GM23338 (cell line): Measurements from ENCODE around the gene LZIC. TPM values are rescaled to one million over a fixed set of nuclear protein-coding genes. Genes with fewer than 3 reads are reported as not detected.

ENCODE experiments used
- ATAC-seq: fragments of 200-7000 bp; cut with Tn5 transposase; 3 replicates; pipeline ENCODE4 v1.9.1; 2020
- DNase-seq: peaks from one replicate; pipeline ENCODE4 v3.0.0-alpha.2; 2015; ENCODE audit warnings: low spot score
- H2AFZ ChIP-seq: fragments of 200-600 bp; sonication (generic); 2 replicates; pipeline ENCODE4 v1.8.0; 2016; ENCODE audit warnings: antibody characterized with exemption, mild to moderate bottlenecking, moderate library complexity
- H3F3A ChIP-seq: fragments of 200-600 bp; sonication (generic); replicated peaks from 2 replicates; pipeline ENCODE4 v1.8.0; 2017; ENCODE audit warnings: antibody characterized with exemption, mixed run types, low read depth
- H3K27ac ChIP-seq: fragments of 200-600 bp; sonication (generic); 2 replicates; pipeline ENCODE4 v1.6.1; 2016; ENCODE audit warnings: low read depth
- H3K27me3 ChIP-seq: fragments of 200-600 bp; sonication (generic); 2 replicates; pipeline ENCODE4 v1.8.0; 2016; ENCODE audit warnings: mild to moderate bottlenecking, mixed run types, moderate library complexity; ENCODE audit not compliant: insufficient read depth
- H3K36me3 ChIP-seq: fragments of 200-600 bp; sonication (generic); 2 replicates; pipeline ENCODE4 v1.8.0; 2016; ENCODE audit warnings: mild to moderate bottlenecking; ENCODE audit not compliant: insufficient read depth
- H3K4me1 ChIP-seq: fragments of 200-600 bp; sonication (generic); 2 replicates; pipeline ENCODE4 v1.8.0; 2016; ENCODE audit warnings: mild to moderate bottlenecking, moderate library complexity; ENCODE audit not compliant: insufficient read depth
- H3K4me2 ChIP-seq: fragments of 200-600 bp; sonication (generic); 2 replicates; pipeline ENCODE4 v1.7.1; 2017; ENCODE audit warnings: mixed run types
- H3K4me3 ChIP-seq: fragments of 200-600 bp; sonication (generic); 2 replicates; pipeline ENCODE4 v1.6.1; 2016; ENCODE audit warnings: mixed run types
- H3K79me2 ChIP-seq: fragments of 200-600 bp; sonication (generic); replicated peaks from 2 replicates; pipeline ENCODE4 v1.8.0; 2017; ENCODE audit warnings: mild to moderate bottlenecking; ENCODE audit not compliant: insufficient read depth
- H3K9me2 ChIP-seq: fragments of 200-600 bp; sonication (generic); 2 replicates; pipeline ENCODE4 v1.8.0; 2017; ENCODE audit not compliant: insufficient read depth
- H4K20me1 ChIP-seq: fragments of 200-600 bp; sonication (generic); replicated peaks from 2 replicates; pipeline ENCODE4 v1.8.0; 2017; ENCODE audit warnings: mild to moderate bottlenecking; ENCODE audit not compliant: insufficient read depth
- H3K27ac Mint-ChIP-seq: 2 replicates; pipeline ENCODE4 v1.8.0; 2020; ENCODE audit warnings: inconsistent platforms, mild to moderate bottlenecking, moderate library complexity, mixed read lengths
- H3K27me3 Mint-ChIP-seq: 3 replicates; pipeline ENCODE4 v1.8.0; 2022; ENCODE audit warnings: low read depth, mild to moderate bottlenecking, moderate library complexity, mixed read lengths, inconsistent platforms; ENCODE audit not compliant: insufficient read depth, poor library complexity
- H3K36me3 Mint-ChIP-seq: 3 replicates; pipeline ENCODE4 v1.8.0; 2021; ENCODE audit warnings: low read depth, mild to moderate bottlenecking, inconsistent platforms, moderate library complexity, mixed read lengths
- H3K4me1 Mint-ChIP-seq: 3 replicates; pipeline ENCODE4 v1.8.0; 2020; ENCODE audit warnings: mild to moderate bottlenecking, inconsistent platforms, mixed read lengths
- H3K4me3 Mint-ChIP-seq: 3 replicates; pipeline ENCODE4 v1.8.0; 2021; ENCODE audit warnings: moderate library complexity, mild to moderate bottlenecking, inconsistent platforms, mixed read lengths
- H3K9me3 Mint-ChIP-seq: 3 replicates; pipeline ENCODE4 v1.8.0; 2020; ENCODE audit warnings: moderate library complexity, mild to moderate bottlenecking, inconsistent platforms, mixed read lengths
- CREB1 ChIP-seq: fragments of 250-450 bp; sonication (Bioruptor Pico); IDR thresholded peaks from 2 replicates; pipeline ENCODE4 v1.5.0; 2020; ENCODE audit warnings: low read depth, mild to moderate bottlenecking, moderate library complexity
- EZH2 ChIP-seq: fragments of 200-600 bp; sonication (generic); IDR thresholded peaks from one replicate; pipeline ENCODE4 v1.8.0; 2017; ENCODE audit warnings: antibody characterized with exemption, mild to moderate bottlenecking, low read depth; ENCODE audit not compliant: unreplicated experiment
- JUNB ChIP-seq: IDR thresholded peaks from one replicate; pipeline ENCODE4 v1.6.1; 2016; ENCODE audit warnings: antibody characterized with exemption; ENCODE audit not compliant: unreplicated experiment
- POLR2AphosphoS5 ChIP-seq: IDR thresholded peaks from 2 replicates; pipeline ENCODE4 v1.6.1; 2016; ENCODE audit warnings: antibody characterized with exemption, low read depth
- STAT1 ChIP-seq: IDR thresholded peaks from one replicate; pipeline ENCODE4 v1.6.1; 2016; ENCODE audit warnings: antibody characterized with exemption; ENCODE audit not compliant: unreplicated experiment
- ZNF114 ChIP-seq: fragments of 250-450 bp; sonication (Bioruptor Pico); IDR thresholded peaks from 2 replicates; pipeline ENCODE4 v1.5.0; 2020; ENCODE audit warnings: mild to moderate bottlenecking, moderate library complexity
- ZNF331 ChIP-seq: fragments of 250-450 bp; sonication (Bioruptor Pico); IDR thresholded peaks from 2 replicates; pipeline ENCODE4 v1.5.0; 2020; ENCODE audit warnings: low read depth, mild to moderate bottlenecking, moderate library complexity
- polyA plus RNA-seq: library from polyadenylated mRNA; unstranded; fragments of >200 nt; fragmentation: Nextera tagmentation; extraction: Ambion mirVana; gene quantifications from 2 replicates; pipeline ENCODE4 v1.2.1, GENCODE V29; 2016
- total RNA-seq: library from RNA; depleted of rRNA; stranded (reverse); fragments of >200 nt; shearing (Covaris generic); gene quantifications from 2 replicates; pipeline ENCODE4 v1.2.3, GENCODE V29; 2014
- TF ChIP-seq, protein P1 (sequence below): fragments of 250-450 bp; sonication (Bioruptor Pico); IDR thresholded peaks from 2 replicates; pipeline ENCODE4 v1.5.0; 2020; ENCODE audit warnings: mild to moderate bottlenecking, moderate library complexity
- TF ChIP-seq, protein P2 (sequence below): IDR thresholded peaks from one replicate; pipeline ENCODE4 v1.6.1; 2018; ENCODE audit warnings: antibody characterized with exemption; ENCODE audit not compliant: unreplicated experiment

The LZIC gene
- total and polyA plus RNA-seq, 2 experiments from 2014 or later, result 19.4 to 23.5 TPM

DNA sequence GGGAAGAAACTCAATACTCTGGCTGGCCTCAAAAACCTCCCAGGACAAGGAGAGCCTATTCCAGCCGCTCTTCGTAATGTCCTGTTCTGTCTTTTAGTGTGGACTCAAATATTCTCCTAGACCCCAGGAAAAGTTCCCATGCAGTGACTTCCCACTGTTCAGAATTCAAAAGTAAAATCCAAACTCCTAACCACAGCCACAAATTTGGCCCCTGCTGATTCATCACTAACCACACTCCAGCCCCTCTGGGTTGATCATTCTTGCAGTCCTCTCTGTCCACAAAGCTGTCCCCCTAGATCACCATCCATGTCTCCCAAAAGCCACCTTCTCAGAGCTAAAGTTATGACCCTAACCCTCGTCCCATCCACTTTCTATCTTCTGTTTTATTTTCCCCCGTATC lies 38.2 kb downstream of the LZIC start (continued):
- TF ChIP-seq, protein P1, sequence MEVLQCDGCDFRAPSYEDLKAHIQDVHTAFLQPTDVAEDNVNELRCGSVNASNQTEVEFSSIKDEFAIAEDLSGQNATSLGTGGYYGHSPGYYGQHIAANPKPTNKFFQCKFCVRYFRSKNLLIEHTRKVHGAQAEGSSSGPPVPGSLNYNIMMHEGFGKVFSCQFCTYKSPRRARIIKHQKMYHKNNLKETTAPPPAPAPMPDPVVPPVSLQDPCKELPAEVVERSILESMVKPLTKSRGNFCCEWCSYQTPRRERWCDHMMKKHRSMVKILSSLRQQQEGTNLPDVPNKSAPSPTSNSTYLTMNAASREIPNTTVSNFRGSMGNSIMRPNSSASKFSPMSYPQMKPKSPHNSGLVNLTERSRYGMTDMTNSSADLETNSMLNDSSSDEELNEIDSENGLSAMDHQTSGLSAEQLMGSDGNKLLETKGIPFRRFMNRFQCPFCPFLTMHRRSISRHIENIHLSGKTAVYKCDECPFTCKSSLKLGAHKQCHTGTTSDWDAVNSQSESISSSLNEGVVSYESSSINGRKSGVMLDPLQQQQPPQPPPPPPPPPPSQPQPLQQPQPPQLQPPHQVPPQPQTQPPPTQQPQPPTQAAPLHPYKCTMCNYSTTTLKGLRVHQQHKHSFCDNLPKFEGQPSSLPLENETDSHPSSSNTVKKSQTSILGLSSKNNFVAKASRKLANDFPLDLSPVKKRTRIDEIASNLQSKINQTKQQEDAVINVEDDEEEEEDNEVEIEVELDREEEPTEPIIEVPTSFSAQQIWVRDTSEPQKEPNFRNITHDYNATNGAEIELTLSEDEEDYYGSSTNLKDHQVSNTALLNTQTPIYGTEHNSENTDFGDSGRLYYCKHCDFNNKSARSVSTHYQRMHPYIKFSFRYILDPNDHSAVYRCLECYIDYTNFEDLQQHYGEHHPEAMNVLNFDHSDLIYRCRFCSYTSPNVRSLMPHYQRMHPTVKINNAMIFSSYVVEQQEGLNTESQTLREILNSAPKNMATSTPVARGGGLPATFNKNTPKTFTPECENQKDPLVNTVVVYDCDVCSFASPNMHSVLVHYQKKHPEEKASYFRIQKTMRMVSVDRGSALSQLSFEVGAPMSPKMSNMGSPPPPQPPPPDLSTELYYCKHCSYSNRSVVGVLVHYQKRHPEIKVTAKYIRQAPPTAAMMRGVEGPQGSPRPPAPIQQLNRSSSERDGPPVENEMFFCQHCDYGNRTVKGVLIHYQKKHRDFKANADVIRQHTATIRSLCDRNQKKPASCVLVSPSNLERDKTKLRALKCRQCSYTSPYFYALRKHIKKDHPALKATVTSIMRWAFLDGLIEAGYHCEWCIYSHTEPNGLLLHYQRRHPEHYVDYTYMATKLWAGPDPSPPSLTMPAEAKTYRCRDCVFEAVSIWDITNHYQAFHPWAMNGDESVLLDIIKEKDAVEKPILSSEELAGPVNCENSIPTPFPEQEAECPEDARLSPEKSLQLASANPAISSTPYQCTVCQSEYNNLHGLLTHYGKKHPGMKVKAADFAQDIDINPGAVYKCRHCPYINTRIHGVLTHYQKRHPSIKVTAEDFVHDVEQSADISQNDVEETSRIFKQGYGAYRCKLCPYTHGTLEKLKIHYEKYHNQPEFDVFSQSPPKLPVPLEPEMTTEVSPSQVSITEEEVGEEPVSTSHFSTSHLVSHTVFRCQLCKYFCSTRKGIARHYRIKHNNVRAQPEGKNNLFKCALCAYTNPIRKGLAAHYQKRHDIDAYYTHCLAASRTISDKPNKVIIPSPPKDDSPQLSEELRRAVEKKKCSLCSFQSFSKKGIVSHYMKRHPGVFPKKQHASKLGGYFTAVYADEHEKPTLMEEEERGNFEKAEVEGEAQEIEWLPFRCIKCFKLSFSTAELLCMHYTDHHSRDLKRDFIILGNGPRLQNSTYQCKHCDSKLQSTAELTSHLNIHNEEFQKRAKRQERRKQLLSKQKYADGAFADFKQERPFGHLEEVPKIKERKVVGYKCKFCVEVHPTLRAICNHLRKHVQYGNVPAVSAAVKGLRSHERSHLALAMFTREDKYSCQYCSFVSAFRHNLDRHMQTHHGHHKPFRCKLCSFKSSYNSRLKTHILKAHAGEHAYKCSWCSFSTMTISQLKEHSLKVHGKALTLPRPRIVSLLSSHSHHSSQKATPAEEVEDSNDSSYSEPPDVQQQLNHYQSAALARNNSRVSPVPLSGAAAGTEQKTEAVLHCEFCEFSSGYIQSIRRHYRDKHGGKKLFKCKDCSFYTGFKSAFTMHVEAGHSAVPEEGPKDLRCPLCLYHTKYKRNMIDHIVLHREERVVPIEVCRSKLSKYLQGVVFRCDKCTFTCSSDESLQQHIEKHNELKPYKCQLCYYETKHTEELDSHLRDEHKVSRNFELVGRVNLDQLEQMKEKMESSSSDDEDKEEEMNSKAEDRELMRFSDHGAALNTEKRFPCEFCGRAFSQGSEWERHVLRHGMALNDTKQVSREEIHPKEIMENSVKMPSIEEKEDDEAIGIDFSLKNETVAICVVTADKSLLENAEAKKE (CRISPR knock-in tag), result no peak
- TF ChIP-seq EZH2 (no peak), STAT1 (no peak), JUNB (no peak)

DNA sequence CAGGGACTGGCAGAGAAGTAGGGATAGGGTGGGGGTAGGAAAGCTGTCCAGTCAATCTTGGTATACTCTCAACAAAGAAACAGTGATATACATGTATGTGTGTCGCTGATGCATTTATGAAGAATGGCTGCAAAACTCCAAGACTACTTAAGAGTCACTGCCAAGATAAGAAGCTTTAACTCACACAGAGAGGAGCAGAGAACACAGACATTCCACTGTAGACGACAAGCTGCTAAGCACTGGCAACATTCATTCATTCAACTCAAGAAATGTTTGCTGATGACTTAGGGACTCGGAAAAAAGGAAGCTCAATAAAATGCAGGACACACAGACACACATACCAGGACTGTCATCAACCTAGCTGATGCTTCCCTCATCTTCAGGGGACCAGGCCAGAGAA lies 38.6 kb downstream of the LZIC start:
- Histone ChIP-seq H2AFZ (no peak overlapping the region), H3K4me3 (no peak overlapping the region), H3K27me3 (no peaks in the 10 kb centered on the region), H4K20me1 (peaks cover 10% of the 10 kb centered on the region), H3F3A (peaks cover 4% of the 10 kb centered on the region; the same call in 1 of the 2 replicates), H3K9me2 (no peaks in the 10 kb centered on the region; the same call in 1 of the 2 replicates), H3K36me3 (no peaks in the 10 kb centered on the region), H3K4me2 (no peak overlapping the region), H3K4me1 (peaks cover 9% of the 10 kb centered on the region), H3K79me2 (peaks cover 53% of the 10 kb centered on the region), H3K27ac (no peak overlapping the region)
- Mint-ChIP-seq H3K27me3 (peaks cover 4% of the 10 kb centered on the region), H3K9me3 (no peaks in the 10 kb centered on the region), H3K4me3 (no peak overlapping the region), H3K36me3 (no peaks in the 10 kb centered on the region), H3K27ac (no peak overlapping the region), H3K4me1 (peaks cover 25% of the 10 kb centered on the region)
- no peak for ATAC-seq
- no peak for DNase-seq
- TF ChIP-seq, protein P2, sequence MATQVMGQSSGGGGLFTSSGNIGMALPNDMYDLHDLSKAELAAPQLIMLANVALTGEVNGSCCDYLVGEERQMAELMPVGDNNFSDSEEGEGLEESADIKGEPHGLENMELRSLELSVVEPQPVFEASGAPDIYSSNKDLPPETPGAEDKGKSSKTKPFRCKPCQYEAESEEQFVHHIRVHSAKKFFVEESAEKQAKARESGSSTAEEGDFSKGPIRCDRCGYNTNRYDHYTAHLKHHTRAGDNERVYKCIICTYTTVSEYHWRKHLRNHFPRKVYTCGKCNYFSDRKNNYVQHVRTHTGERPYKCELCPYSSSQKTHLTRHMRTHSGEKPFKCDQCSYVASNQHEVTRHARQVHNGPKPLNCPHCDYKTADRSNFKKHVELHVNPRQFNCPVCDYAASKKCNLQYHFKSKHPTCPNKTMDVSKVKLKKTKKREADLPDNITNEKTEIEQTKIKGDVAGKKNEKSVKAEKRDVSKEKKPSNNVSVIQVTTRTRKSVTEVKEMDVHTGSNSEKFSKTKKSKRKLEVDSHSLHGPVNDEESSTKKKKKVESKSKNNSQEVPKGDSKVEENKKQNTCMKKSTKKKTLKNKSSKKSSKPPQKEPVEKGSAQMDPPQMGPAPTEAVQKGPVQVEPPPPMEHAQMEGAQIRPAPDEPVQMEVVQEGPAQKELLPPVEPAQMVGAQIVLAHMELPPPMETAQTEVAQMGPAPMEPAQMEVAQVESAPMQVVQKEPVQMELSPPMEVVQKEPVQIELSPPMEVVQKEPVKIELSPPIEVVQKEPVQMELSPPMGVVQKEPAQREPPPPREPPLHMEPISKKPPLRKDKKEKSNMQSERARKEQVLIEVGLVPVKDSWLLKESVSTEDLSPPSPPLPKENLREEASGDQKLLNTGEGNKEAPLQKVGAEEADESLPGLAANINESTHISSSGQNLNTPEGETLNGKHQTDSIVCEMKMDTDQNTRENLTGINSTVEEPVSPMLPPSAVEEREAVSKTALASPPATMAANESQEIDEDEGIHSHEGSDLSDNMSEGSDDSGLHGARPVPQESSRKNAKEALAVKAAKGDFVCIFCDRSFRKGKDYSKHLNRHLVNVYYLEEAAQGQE, result no peak
- TF ChIP-seq ZNF331 (no peak), JUNB (no peak), CREB1 (no peak), POLR2AphosphoS5 (no peak), ZNF114 (CRISPR knock-in tag) (no peak)
